Measurements from ENCODE around the gene PFN2. TPM values are rescaled to one million over a fixed set of nuclear protein-coding genes. Genes with fewer than 3 reads are reported as not detected.

PFN2 gene
- total RNA-seq, 3 donors from 2014 or later (not counting 1 experiment from before 2014, with no cell fraction given), result 3.4 to 4.9 (median 4.8) TPM

- H3K4me1 ChIP-seq (ENCODE audit: control insufficient read depth, insufficient read depth, low read length), result no peaks in the 10 kb centered on the region
- H3K9me3 Mint-ChIP-seq, result no peaks in the 10 kb centered on the region
- ATAC-seq, result no peak
- H3K27ac ChIP-seq (ENCODE audit: low read length), result no peak overlapping the region
- no peak overlapping the region for H3K4me3 Mint-ChIP-seq
- H3K36me3 ChIP-seq (ENCODE audit: control insufficient read depth, insufficient read depth, low read length), result no peaks in the 10 kb centered on the region
- intact Hi-C loops (cut with micrococcal nuclease), result no loop called here
- H3K4me1 Mint-ChIP-seq, result peaks cover 0 to under 1% of the 10 kb centered on the region in 2 donors
- no peaks in the 10 kb centered on the region for H3K36me3 Mint-ChIP-seq
- H3K27me3 Mint-ChIP-seq (ENCODE audit: low read depth in 2 of 2), result peaks cover 17 to 37% of the 10 kb centered on the region in 2 donors
- no peak for DNase-seq
- no peak overlapping the region for H3K4me3 ChIP-seq (ENCODE audit: low read length)
- H3K27me3 ChIP-seq (ENCODE audit: control insufficient read depth, insufficient read depth, low read length), result peaks cover 4% of the 10 kb centered on the region
- no CpG with 5 or more reads among the region's 2 CpGs for WGBS (ENCODE audit: insufficient coverage)
- TF ChIP-seq CTCF (IDR thresholded peaks at IDR 0.05), result no peak
- no peaks in the 10 kb centered on the region for H3K9me3 ChIP-seq (ENCODE audit: control insufficient read depth, insufficient read depth, low read length)
- H3K27ac Mint-ChIP-seq, result no peak overlapping the region
Observed at GRCh38 chr3:149977386-149977785, 6.7 kb upstream of the PFN2 start.

- peaks cover 7 to 12% of the 10 kb centered on the region in 2 donors for H3K4me1 Mint-ChIP-seq
- intact Hi-C loops (cut with micrococcal nuclease), result no loop called here
- ATAC-seq (no peak), DNase-seq (no peak)
- H3K27ac ChIP-seq (ENCODE audit: low read length), result no peak overlapping the region
- H3K4me3 Mint-ChIP-seq, result no peak overlapping the region
- no peak overlapping the region for H3K4me3 ChIP-seq (ENCODE audit: low read length)
- H3K9me3 Mint-ChIP-seq, result no peaks in the 10 kb centered on the region
- H3K4me1 ChIP-seq (ENCODE audit: control insufficient read depth, insufficient read depth, low read length), result peaks cover 5% of the 10 kb centered on the region
- H3K27me3 ChIP-seq (ENCODE audit: control insufficient read depth, insufficient read depth, low read length), result peaks cover 14% of the 10 kb centered on the region
- no peak for TF ChIP-seq CTCF (IDR thresholded peaks at IDR 0.05)
- no peaks in the 10 kb centered on the region for H3K36me3 Mint-ChIP-seq
- H3K27ac Mint-ChIP-seq, result no peak overlapping the region
- no peaks in the 10 kb centered on the region for H3K9me3 ChIP-seq (ENCODE audit: control insufficient read depth, insufficient read depth, low read length)
- H3K36me3 ChIP-seq (ENCODE audit: control insufficient read depth, insufficient read depth, low read length), result no peaks in the 10 kb centered on the region
- peaks cover 22 to 47% of the 10 kb centered on the region in 2 donors for H3K27me3 Mint-ChIP-seq (ENCODE audit: low read depth in 2 of 2)
Observed at GRCh38 chr3:149975919-149976318, 5.2 kb upstream of the PFN2 start.

- Histone ChIP-seq H3K4me3 (ENCODE audit: low read length) (peak overlapping the region; percentile 68), H3K36me3 (ENCODE audit: control insufficient read depth, insufficient read depth, low read length) (no peaks in the 10 kb centered on the region), H3K4me1 (ENCODE audit: control insufficient read depth, insufficient read depth, low read length) (peaks cover 11% of the 10 kb centered on the region), H3K27me3 (ENCODE audit: control insufficient read depth, insufficient read depth, low read length) (peaks cover 14% of the 10 kb centered on the region), H3K27ac (ENCODE audit: low read length) (no peak overlapping the region), H3K9me3 (ENCODE audit: control insufficient read depth, insufficient read depth, low read length) (no peaks in the 10 kb centered on the region)
- H3K4me3 Mint-ChIP-seq, result peak overlapping the region; percentile 96
- no peak for TF ChIP-seq CTCF (IDR thresholded peaks at IDR 0.05)
- 2% methylated on average over 42 of the region's 42 CpGs for WGBS (ENCODE audit: insufficient coverage)
- peaks cover 23 to 36% of the 10 kb centered on the region in 2 donors for H3K27me3 Mint-ChIP-seq (ENCODE audit: low read depth in 2 of 2)
- peak overlapping the region; percentile 59 to 75 for H3K27ac Mint-ChIP-seq
- ATAC-seq, result peak; percentile 2 to 33 (median 8)
- H3K9me3 Mint-ChIP-seq, result no peaks in the 10 kb centered on the region
- intact Hi-C loops (cut with micrococcal nuclease), result no loop called here
- peak; percentile 26 to 57 for DNase-seq
- peaks cover 20 to 26% of the 10 kb centered on the region in 2 donors for H3K4me1 Mint-ChIP-seq
- H3K36me3 Mint-ChIP-seq, result no peaks in the 10 kb centered on the region
Observed at GRCh38 chr3:149971403-149972075, 844 bp upstream of the PFN2 start.
